Thyroid gland (tissue), 4 donors: Measurements from ENCODE around the gene TBC1D22A.

Experiments
- POLR2A ChIP-seq, 2 donors: fragments of 450-650 bp; IDR thresholded peaks; one replicate each; pipeline ENCODE4 v1.6.1; 2017; ENCODE audit warnings: antibody characterized with exemption in 2 of 2, mild to moderate bottlenecking in 2 of 2, moderate library complexity in 1 of 2
- TF ChIP-seq, protein P1 (sequence below), 6 experiments: fragments of 200-600 bp in 3 of 6; fragments of 450-650 bp in 3 of 6; sonication (generic) in 3 of 6; IDR thresholded peaks; one replicate each; pipeline ENCODE4 v1.5.1; 2016 to 2019; ENCODE audit warnings: antibody characterized with exemption in 6 of 6, mild to moderate bottlenecking in 2 of 6, inconsistent platforms in 1 of 6, moderate library complexity in 1 of 6

DNA sequence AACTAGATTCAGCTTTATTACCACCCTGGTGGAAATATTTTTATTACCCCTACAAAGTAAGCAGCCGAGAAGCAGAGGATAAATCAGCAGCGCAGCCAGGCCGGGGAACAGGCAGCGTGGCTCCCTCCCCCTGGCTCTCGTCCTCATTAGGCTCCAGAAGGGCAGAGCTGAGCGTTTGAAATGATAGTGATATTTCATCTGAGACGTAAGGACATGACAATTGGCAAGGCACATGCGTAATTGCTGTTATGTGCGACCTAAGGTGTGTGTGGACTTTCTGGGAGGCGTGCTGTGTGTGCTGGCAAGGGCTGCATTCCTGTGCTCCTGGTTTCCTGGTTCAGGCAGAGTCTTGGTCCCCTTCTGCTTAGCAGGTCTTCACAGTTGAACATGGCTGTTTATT is 247.8 kb downstream of the TBC1D22A start:
- TF ChIP-seq, protein P1, sequence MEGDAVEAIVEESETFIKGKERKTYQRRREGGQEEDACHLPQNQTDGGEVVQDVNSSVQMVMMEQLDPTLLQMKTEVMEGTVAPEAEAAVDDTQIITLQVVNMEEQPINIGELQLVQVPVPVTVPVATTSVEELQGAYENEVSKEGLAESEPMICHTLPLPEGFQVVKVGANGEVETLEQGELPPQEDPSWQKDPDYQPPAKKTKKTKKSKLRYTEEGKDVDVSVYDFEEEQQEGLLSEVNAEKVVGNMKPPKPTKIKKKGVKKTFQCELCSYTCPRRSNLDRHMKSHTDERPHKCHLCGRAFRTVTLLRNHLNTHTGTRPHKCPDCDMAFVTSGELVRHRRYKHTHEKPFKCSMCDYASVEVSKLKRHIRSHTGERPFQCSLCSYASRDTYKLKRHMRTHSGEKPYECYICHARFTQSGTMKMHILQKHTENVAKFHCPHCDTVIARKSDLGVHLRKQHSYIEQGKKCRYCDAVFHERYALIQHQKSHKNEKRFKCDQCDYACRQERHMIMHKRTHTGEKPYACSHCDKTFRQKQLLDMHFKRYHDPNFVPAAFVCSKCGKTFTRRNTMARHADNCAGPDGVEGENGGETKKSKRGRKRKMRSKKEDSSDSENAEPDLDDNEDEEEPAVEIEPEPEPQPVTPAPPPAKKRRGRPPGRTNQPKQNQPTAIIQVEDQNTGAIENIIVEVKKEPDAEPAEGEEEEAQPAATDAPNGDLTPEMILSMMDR (IDR thresholded peaks at IDR 0.05), result no peak
- TF ChIP-seq POLR2A (IDR thresholded peaks at IDR 0.05), result no peak
